Esophagus squamous epithelium (tissue), 5 donors: ENCODE data around the gene CD300LF. TPM values are rescaled to one million over a fixed set of nuclear protein-coding genes. Genes with fewer than 3 reads are reported as not detected.

Experiments used
- DNase-seq: peaks from one replicate; lab custom pipeline; 2025; lab: John Stamatoyannopoulos, UW
- H3K27ac ChIP-seq, 4 donors: fragments of 200-600 bp; sonication (generic); one replicate each; pipeline ENCODE4 v1.5.1; 2016 to 2019; ENCODE audit warnings: mild to moderate bottlenecking in 1 of 4
- H3K27me3 ChIP-seq, 4 donors: fragments of 200-600 bp; sonication (generic); 1 replicate in 3 of 4; 2 replicates in 1 of 4; pipeline versions ENCODE4 v1.5.1 to v1.6.0; 2017 to 2021; ENCODE audit warnings: antibody characterized with exemption in 1 of 4
- H3K36me3 ChIP-seq, 3 donors: fragments of 200-600 bp; sonication (generic); one replicate each; pipeline ENCODE4 v1.5.1; 2016 to 2019
- H3K4me1 ChIP-seq, 3 donors: fragments of 200-600 bp; sonication (generic); one replicate each; pipeline ENCODE4 v1.5.1; 2017 to 2019
- H3K4me3 ChIP-seq, 4 donors: fragments of 200-600 bp; sonication (generic); 1 replicate in 3 of 4; 2 replicates in 1 of 4; pipeline ENCODE4 v1.5.1; 2016 to 2019; ENCODE audit warnings: mild to moderate bottlenecking in 2 of 4, moderate library complexity in 1 of 4
- H3K9me3 ChIP-seq, 3 donors: fragments of 200-600 bp; sonication (generic); one replicate each; pipeline ENCODE4 v1.5.1; 2016 to 2019
- CTCF ChIP-seq, 6 experiments: fragments of 450-650 bp in 4 of 6; fragments of 200-600 bp in 2 of 6; sonication (generic) in 2 of 6; IDR thresholded peaks; one replicate each; pipeline ENCODE4 v1.5.1; 2016 to 2019; ENCODE audit warnings: antibody characterized with exemption in 6 of 6, mild to moderate bottlenecking in 4 of 6, moderate library complexity in 4 of 6
- POLR2A ChIP-seq, 4 donors: fragments of 450-650 bp; IDR thresholded peaks; one replicate each; pipeline ENCODE4 v1.6.1; 2017; ENCODE audit warnings: antibody characterized with exemption in 4 of 4, mild to moderate bottlenecking in 4 of 4, moderate library complexity in 3 of 4
- WGBS, 2 donors: methylation state at CpG; one replicate each; pipeline ENCODE4 v1.1.5; 2018; 5-methylcytosine and 5-hydroxymethylcytosine counted together
- intact Hi-C: fragments of 100-400 bp; cut with DNase I; formaldehyde crosslinking; loops from one replicate; pipeline ENCODE4 v1.15.0; 2022
- total RNA-seq, 4 donors: library from RNA; depleted of rRNA; stranded (reverse); fragments of >200 nt; gene quantifications; one replicate each; pipeline ENCODE4 v1.1.0, GENCODE V29; 2016
- donor health status: DM: yes; HTN: yes; CAD: no.

The CD300LF gene
- total RNA-seq, 4 donors from 2014 or later: 0.48 to 1.3 (median 0.89) TPM

GRCh38 chr17:74737299-74738050, 24.8 kb upstream of the CD300LF start:
- no peak for TF ChIP-seq POLR2A (IDR thresholded peaks at IDR 0.05)
- TF ChIP-seq CTCF (IDR thresholded peaks at IDR 0.05): peak in 5 of 6 experiments; percentile 15 to 37 (median 25)
- WGBS, 2 donors: 5 to 12% methylated on average over 11 to 12 of the region's 38 CpGs
- Histone ChIP-seq H3K9me3 (no peaks in the 10 kb centered on the region), H3K4me1 (peaks cover 20 to 45% (median 25%) of the 10 kb centered on the region in 3 donors), H3K27ac (peak overlapping the region in 3 of 4 donors; percentile 3 to 67 (median 64)), H3K4me3 (peak overlapping the region; percentile 16 to 66 (median 36)), H3K27me3 (peaks cover 0 to 89% (median 7%) of the 10 kb centered on the region in 4 donors), H3K36me3 (no peaks in the 10 kb centered on the region)
- no peak for DNase-seq
- intact Hi-C loops: no loop called here

- DNase-seq: no peak
- Histone ChIP-seq H3K36me3 (no peaks in the 10 kb centered on the region), H3K27ac (peak within 1 kb of the TSS in 3 of 4 donors; percentile 3 to 67 (median 64)), H3K4me1 (peaks cover 20 to 37% (median 25%) of the 10 kb centered on the region in 3 donors), H3K27me3 (peaks cover 0 to 86% (median 7%) of the 10 kb centered on the region in 4 donors), H3K4me3 (peak within 1 kb of the TSS; percentile 16 to 66 (median 36)), H3K9me3 (no peaks in the 10 kb centered on the region)
- TF ChIP-seq POLR2A (IDR thresholded peaks at IDR 0.05) (no peak), CTCF (IDR thresholded peaks at IDR 0.05) (peak; percentile 20 to 60 (median 46))
- intact Hi-C loops: no loop called here
- 18% methylated on average over 8 of the region's 67 CpGs; no CpG with 5 or more reads in 1 of the 2 donors for WGBS, 2 donors
These were observed 24.0 kb upstream of the CD300LF start, which contains the start of gene RAB37 for GRCh38 chr17:74736513-74737298. Gene RAB37, plus strand, starts transcription at chr17:74737256. Its CDS starts 17 bp downstream, at chr17:74737273.

- no peak for DNase-seq
- Histone ChIP-seq H3K4me3 (no peak overlapping the region), H3K27me3 (peaks cover 0 to 68% (median 7%) of the 10 kb centered on the region in 4 donors), H3K9me3 (no peaks in the 10 kb centered on the region), H3K36me3 (no peaks in the 10 kb centered on the region), H3K27ac (no peak overlapping the region), H3K4me1 (peaks cover 20 to 32% (median 28%) of the 10 kb centered on the region in 3 donors)
- TF ChIP-seq CTCF (IDR thresholded peaks at IDR 0.05): no peak
- no peak for TF ChIP-seq POLR2A (IDR thresholded peaks at IDR 0.05)
- intact Hi-C loops: loop anchor here (5.0 kb wide), 1 partner anchor 77 kb away; no protein-coding TSS in a partner anchor
- WGBS, 2 donors: 84% methylated on average over 2 to 3 of the region's 3 CpGs
These were observed 21.5 kb upstream of the CD300LF start for GRCh38 chr17:74734256-74734655.

- H3K4me1 ChIP-seq: peaks cover 18 to 26% (median 25%) of the 10 kb centered on the region in 3 donors
These were observed 20.8 kb upstream of the CD300LF start for GRCh38 chr17:74733365-74734122.

More at GRCh38 chr17:74733365-74734122, 20.8 kb upstream of the CD300LF start:
- Histone ChIP-seq H3K9me3 (no peaks in the 10 kb centered on the region), H3K27me3 (peaks cover 0 to 61% (median 7%) of the 10 kb centered on the region in 4 donors), H3K36me3 (no peaks in the 10 kb centered on the region), H3K4me3 (no peak overlapping the region), H3K27ac (no peak overlapping the region)
- no peak for TF ChIP-seq CTCF (IDR thresholded peaks at IDR 0.05)
- TF ChIP-seq POLR2A (IDR thresholded peaks at IDR 0.05): no peak
- WGBS, 2 donors: 46 to 76% methylated on average over 6 to 7 of the region's 9 CpGs
- no peak for DNase-seq
- intact Hi-C loops: loop anchor here (5.0 kb wide), 1 partner anchor 76 kb away; no protein-coding TSS in a partner anchor
